HG03520 (cell line): ENCODE data around the gene TTN.
A peak's percentile ranks its signal among the peaks of the same experiment; 100 is the strongest.
"Not testable (repeated sequence)": the region's sequence is repeated elsewhere in the genome, so short reads cannot be mapped to it uniquely, and the experiment has no call there.

ENCODE experiments used
- ATAC-seq: cut with Tn5 transposase; IDR thresholded peaks from one replicate; pipeline ENCODE4 v1.9.1; 2021; ENCODE audit warnings: mild to moderate bottlenecking, moderate library complexity; ENCODE audit not compliant: unreplicated experiment

TTN gene

GRCh38 chr2:178542161-178542560, 265.1 kb downstream of the TTN start:
- ATAC-seq: no peak

DNA sequence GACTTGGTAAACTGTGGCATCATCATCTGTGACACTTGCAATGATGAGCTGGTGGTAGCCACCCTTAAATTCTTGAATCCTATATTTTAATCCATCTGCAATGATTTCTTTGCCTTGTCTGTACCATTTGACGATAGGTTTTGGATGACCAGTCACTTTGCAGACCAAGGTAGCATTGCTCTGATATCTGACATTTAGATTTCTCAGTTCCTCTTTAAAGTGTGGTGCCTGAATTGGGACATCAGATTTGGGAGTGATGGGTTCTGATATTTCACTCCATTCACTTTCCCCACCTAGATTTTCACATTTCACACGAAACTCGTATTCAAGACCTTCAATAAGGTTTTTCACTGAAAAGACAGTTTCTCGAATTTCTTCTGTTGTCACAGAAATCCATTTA, 271.2 kb downstream of the TTN start:
- ATAC-seq: no peak

- no peak for ATAC-seq
These were observed 276.1 kb downstream of the TTN start for GRCh38 chr2:178531168-178531567.

- peak; percentile 98 for ATAC-seq
These were observed 276.5 kb downstream of the TTN start for GRCh38 chr2:178530625-178531142.

DNA sequence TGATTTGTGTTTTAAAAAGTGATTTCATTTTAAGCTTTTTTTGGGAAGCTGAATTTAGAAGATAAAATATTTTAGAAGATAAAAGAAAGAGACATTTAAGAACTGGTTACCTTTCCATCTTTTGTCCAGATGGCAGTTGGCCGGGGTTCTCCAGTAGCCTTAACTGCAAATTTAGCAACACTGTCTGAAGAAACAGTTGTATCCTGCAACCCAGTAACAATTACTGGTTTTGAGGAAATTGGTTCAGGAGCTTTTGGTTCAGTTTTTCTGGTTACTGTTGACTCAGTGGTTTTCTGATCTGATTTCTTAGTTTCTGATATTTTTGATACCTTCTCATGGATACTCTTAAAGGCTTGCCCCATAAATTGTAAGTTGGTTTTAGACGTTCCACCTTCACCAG, 277.1 kb downstream of the TTN start:
- ATAC-seq: peak; percentile 0

- ATAC-seq: no peak
These were observed 278.0 kb downstream of the TTN start for GRCh38 chr2:178529194-178529593.

- no peak for ATAC-seq
These were observed 278.6 kb downstream of the TTN start for GRCh38 chr2:178528647-178529046.

GRCh38 chr2:178527592-178527991, 279.6 kb downstream of the TTN start:
- ATAC-seq: no peak

GRCh38 chr2:178526256-178526655, 281.0 kb downstream of the TTN start:
- ATAC-seq: no peak

DNA sequence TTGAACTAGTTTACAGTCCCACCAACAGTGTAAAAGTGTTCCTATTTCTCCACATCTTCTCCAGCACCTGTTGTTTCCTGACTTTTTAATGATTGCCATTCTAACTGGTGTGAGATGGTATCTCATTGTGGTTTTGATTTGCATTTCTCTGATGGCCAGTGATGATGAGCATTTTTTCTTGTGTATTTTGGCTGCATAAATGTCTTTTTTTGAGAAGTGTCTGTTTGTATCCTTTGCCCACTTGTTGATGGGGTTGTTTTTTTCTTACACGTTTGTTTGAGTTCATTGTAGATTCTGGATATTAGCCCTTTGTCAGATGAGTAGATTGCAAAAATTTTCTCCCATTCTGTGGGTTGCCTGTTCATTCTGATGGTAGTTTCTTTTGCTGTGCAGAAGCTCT, 281.8 kb downstream of the TTN start:
- ATAC-seq: not testable (repeated sequence)

- not testable (repeated sequence) for ATAC-seq
These were observed 282.2 kb downstream of the TTN start for GRCh38 chr2:178525010-178525409.

GRCh38 chr2:178523596-178524134, 283.6 kb downstream of the TTN start:
- ATAC-seq: no peak

- peak; percentile 92 for ATAC-seq
These were observed 284.1 kb downstream of the TTN start for GRCh38 chr2:178522950-178523595.

DNA sequence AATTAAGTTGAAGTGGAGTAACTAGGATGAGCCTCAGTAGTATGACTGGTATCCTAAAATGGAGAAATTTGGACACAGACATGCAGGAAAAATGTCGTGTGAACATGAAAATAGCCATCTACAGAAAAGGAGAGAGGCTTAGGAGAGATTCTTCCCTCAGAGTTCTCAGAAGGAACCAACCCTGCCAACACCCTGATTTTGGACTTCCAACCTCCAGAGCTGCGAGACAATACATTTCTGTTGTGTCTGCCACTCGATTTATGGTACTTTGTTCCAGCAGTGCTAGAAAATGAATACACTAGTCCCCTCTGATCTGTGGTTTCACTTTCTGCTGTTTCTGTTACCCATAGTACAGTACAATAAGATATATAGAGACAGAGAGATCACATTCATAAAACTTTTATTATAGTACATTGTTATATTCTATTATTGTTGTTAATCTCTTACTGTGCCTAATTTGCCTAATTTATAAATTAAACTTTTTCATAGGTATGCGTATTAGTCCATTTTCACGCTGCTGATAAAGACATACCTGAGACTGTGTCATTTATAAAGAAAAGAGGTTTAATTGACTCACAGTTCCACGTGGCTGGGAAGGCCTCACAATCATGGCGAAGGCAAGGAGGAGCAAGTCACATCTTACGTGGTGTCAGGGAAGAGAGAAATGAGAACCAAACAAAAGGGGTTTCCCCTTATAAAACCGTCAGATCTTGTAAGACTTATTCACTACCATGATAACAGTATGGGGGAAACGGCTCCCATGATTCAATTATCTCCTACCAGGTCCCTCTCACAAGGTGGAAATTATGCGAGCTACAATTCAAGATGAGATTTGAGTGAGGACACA, 285.7 kb downstream of the TTN start:
- ATAC-seq: no peak

GRCh38 chr2:178517496-178517895, 289.7 kb downstream of the TTN start:
- no peak for ATAC-seq

DNA sequence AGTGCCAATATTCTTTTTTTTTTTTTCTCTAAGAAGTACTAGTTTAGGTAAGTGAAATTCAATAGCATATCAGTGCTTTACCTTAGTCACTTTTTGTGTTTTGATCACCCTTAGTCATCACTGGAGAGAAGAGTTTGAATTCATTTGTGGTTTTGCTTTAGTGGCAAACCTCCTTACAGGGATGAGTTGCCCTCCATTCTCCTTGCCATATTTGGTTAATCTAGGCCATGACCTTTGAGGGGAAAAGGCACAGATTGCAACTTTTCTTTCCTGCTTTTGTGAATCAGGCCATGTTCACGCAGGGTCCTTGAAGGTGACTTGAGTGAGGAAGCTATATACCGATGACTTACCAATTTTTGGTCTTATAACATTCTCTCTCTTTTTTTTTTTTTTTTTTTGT, 292.6 kb downstream of the TTN start:
- no peak for ATAC-seq

GRCh38 chr2:178513876-178514275, 293.3 kb downstream of the TTN start:
- no peak for ATAC-seq

- ATAC-seq: no peak
These were observed 294.7 kb downstream of the TTN start for GRCh38 chr2:178512484-178512883.

GRCh38 chr2:178510384-178510783, 296.8 kb downstream of the TTN start:
- ATAC-seq: no peak

- ATAC-seq: no peak
These were observed 298.6 kb downstream of the TTN start for GRCh38 chr2:178508646-178509045.

- no peak for ATAC-seq
These were observed 300.3 kb downstream of the TTN start for GRCh38 chr2:178506949-178507348.

- ATAC-seq: no peak
These were observed 300.7 kb downstream of the TTN start for GRCh38 chr2:178506524-178506923.
